C4-2B (cell line): Measurements from ENCODE around the gene DCAF6.

ENCODE experiments used
- H3K27ac ChIP-seq: fragments of 450-650 bp; 2 replicates; pipeline ENCODE4 v1.5.1; 2017
- CTCF ChIP-seq: fragments of 450-650 bp; conservative IDR thresholded peaks from 2 replicates; pipeline ENCODE4 v1.5.1; 2017; ENCODE audit warnings: mild to moderate bottlenecking
- ZFX ChIP-seq: fragments of 450-650 bp; IDR thresholded peaks from 2 replicates; pipeline ENCODE4 v1.6.1; 2017

The DCAF6 gene

DNA sequence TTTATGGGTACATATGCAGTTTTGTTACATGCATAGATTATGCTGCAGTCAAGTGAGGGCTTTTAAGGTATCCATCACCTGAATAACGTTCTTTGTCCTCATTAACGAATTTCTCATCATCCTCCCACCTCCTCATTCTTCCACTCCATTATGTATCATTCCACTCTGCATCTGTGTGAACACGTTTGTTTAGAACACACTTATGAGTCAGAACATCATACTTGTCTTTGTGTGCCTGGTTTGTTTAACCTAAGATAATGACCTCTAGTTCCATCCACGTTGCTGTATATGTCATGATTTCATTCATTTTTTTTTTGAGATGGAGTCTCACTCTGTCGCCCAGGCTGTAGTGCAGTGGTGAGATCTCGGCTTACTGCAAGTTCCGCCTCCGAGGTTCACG, 7.1 kb downstream of the DCAF6 start:
- TF ChIP-seq ZFX: no peak
- no peak for TF ChIP-seq CTCF
- no peak overlapping the region for H3K27ac ChIP-seq

- TF ChIP-seq ZFX: no peak
- no peak for TF ChIP-seq CTCF
- H3K27ac ChIP-seq: no peak overlapping the region
Measured at GRCh38 chr1:167947733-167948132, 11.2 kb downstream of the DCAF6 start.

DNA sequence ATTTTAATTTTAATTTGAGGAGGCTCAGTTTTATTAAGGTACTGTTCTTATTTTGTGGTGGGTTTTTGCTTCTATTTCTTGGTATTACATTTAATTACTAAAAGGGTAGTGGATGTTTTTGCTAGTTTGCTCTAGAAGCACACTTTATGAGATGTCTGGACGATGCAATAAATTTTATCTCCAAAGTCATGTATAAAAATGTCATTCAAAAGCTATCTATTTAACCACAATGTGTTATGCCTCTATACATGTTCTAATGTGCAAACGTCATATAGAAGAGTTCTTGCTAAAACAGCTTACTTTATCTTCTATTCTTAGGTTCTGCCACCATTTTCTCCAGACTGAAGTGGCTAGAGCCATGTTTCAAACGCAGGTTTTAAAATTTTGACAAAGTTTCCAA, 13.3 kb downstream of the DCAF6 start:
- TF ChIP-seq ZFX (no peak), CTCF (no peak)
- no peak overlapping the region for H3K27ac ChIP-seq

- TF ChIP-seq ZFX: no peak
- TF ChIP-seq CTCF: no peak
- no peak overlapping the region for H3K27ac ChIP-seq
Measured at GRCh38 chr1:167950569-167950968, 14.1 kb downstream of the DCAF6 start.

DNA sequence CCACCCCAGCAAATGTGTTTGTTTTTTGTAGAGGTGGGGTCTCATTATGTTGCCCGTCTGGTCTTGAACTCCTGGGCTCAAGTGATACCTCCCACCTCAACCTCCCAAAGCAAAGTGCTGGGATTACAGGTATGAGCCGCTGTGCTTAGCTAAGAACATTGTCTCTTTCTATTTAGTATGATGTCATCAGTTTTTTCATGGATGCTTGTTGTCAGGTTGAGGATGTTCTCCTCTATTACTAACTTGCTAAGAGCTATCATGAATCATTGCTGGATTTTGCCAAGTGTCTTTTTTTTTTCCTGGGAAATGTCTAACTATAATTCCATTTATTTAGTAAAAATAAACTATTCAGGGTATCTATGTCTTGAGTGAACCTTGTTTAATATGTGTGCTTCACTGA, 19.4 kb downstream of the DCAF6 start:
- TF ChIP-seq ZFX (no peak), CTCF (no peak)
- H3K27ac ChIP-seq: no peak overlapping the region

- TF ChIP-seq ZFX (no peak), CTCF (no peak)
- no peak overlapping the region for H3K27ac ChIP-seq
Measured at GRCh38 chr1:167957710-167958109, 21.2 kb downstream of the DCAF6 start.

DNA sequence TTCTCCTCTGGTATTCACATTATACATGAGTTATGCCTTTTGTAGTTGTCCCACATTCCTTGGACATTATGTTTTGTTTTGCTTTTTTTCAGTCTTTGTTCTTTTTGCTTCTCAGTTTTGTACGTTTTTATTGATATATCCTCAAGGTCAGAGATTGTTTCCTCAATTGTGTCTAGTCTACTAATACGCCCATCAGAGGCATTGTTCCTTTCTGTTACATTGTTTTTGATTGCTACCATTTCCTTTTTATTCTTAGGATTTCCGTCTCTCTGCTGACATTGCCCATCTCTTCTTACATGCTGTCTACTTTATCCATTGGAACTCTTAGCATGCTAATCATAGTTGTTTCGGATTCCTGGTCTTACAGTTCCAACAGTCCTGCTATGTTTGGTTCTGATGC, 28.2 kb downstream of the DCAF6 start:
- no peak for TF ChIP-seq CTCF
- no peak for TF ChIP-seq ZFX
- H3K27ac ChIP-seq: no peak overlapping the region
